Parathyroid adenoma (tissue), 2 donors: Measurements from ENCODE around the gene UMAD1.

Source experiments
- H2AFZ ChIP-seq: fragments of 300-600 bp; sonication (generic); one replicate; pipeline ENCODE4 v1.7.0; 2017; ENCODE audit warnings: antibody characterized with exemption, mild to moderate bottlenecking
- H3K27ac ChIP-seq: fragments of 300-600 bp; sonication (generic); one replicate; pipeline ENCODE4 v1.7.0; 2017
- H3K27me3 ChIP-seq: fragments of 300-600 bp; sonication (generic); one replicate; pipeline ENCODE4 v1.7.0; 2017; ENCODE audit warnings: low read length; ENCODE audit not compliant: control insufficient read depth, insufficient read depth
- H3K36me3 ChIP-seq: fragments of 300-600 bp; sonication (generic); one replicate; pipeline ENCODE4 v1.7.0; 2017; ENCODE audit warnings: low read length; ENCODE audit not compliant: control insufficient read depth, insufficient read depth
- H3K4me1 ChIP-seq: fragments of 300-600 bp; sonication (generic); one replicate; pipeline ENCODE4 v1.7.0; 2017; ENCODE audit warnings: control low read depth
- H3K4me2 ChIP-seq: fragments of 300-600 bp; sonication (generic); one replicate; pipeline ENCODE4 v1.7.0; 2017; ENCODE audit warnings: low read length
- H3K4me3 ChIP-seq: fragments of 300-600 bp; sonication (generic); one replicate; pipeline ENCODE4 v1.7.0; 2017; ENCODE audit warnings: low read depth, low read length
- H3K79me2 ChIP-seq: fragments of 300-600 bp; sonication (generic); one replicate; pipeline ENCODE4 v1.7.0; 2017; ENCODE audit warnings: control low read depth
- H3K9ac ChIP-seq: fragments of 300-600 bp; sonication (generic); one replicate; pipeline ENCODE4 v1.7.0; 2017; ENCODE audit warnings: mild to moderate bottlenecking
- H3K9me3 ChIP-seq: fragments of 300-600 bp; sonication (generic); one replicate; pipeline ENCODE4 v1.7.0; 2017; ENCODE audit warnings: low read length; ENCODE audit not compliant: control insufficient read depth
- TF ChIP-seq, protein P1 (sequence below): fragments of 300-600 bp; sonication (generic); IDR thresholded peaks from one replicate; pipeline ENCODE4 v1.7.0; 2017; ENCODE audit warnings: antibody characterized with exemption, mild to moderate bottlenecking
- donor health status: primary hyperparathyroidism.

UMAD1 gene

DNA sequence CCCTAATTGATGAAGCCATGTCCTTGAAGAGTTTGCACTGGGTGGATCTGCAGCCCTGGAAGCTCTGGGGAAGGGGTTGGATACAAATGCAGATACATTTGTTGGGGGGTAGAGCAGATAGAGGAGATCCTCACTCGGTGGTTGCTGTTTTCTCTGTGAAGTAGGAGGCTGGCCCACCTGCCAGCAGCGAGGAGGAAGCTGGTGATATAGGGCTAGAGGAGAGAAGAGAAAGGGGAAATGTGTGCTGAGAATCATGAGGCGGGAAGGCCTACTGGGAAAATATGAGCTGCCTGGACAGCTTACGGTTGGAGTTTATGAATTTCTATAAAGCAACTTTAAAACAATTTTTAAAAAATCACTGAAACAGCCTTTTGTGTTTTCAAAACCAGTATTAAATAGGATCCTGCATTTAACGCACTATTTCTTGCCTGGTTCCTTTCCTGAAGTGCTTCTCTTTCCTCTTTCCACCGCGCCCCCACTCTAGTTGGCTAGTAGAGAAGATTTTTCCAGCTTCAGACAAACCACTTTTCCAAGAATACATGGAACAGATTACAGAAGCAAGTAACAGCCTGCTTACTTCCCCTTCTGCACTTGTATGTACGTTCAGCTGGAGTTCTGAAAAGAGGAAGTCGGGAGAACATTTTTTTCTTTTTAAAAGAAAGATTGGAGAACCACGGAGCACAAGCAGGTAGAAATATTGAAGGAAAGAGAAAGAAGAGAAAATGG lies 227.5 kb downstream of the UMAD1 start:
- H3K4me1 ChIP-seq, result no peaks in the 10 kb centered on the region
- H3K9me3 ChIP-seq, result no peaks in the 10 kb centered on the region
- TF ChIP-seq, protein P1, sequence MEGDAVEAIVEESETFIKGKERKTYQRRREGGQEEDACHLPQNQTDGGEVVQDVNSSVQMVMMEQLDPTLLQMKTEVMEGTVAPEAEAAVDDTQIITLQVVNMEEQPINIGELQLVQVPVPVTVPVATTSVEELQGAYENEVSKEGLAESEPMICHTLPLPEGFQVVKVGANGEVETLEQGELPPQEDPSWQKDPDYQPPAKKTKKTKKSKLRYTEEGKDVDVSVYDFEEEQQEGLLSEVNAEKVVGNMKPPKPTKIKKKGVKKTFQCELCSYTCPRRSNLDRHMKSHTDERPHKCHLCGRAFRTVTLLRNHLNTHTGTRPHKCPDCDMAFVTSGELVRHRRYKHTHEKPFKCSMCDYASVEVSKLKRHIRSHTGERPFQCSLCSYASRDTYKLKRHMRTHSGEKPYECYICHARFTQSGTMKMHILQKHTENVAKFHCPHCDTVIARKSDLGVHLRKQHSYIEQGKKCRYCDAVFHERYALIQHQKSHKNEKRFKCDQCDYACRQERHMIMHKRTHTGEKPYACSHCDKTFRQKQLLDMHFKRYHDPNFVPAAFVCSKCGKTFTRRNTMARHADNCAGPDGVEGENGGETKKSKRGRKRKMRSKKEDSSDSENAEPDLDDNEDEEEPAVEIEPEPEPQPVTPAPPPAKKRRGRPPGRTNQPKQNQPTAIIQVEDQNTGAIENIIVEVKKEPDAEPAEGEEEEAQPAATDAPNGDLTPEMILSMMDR, result no peak
- no peaks in the 10 kb centered on the region for H3K36me3 ChIP-seq
- no peak overlapping the region for H3K27ac ChIP-seq
- H3K4me3 ChIP-seq, result no peak overlapping the region
- no peak overlapping the region for H3K4me2 ChIP-seq
- H3K9ac ChIP-seq, result no peak overlapping the region
- no peaks in the 10 kb centered on the region for H3K27me3 ChIP-seq
- H2AFZ ChIP-seq, result no peak overlapping the region
- no peaks in the 10 kb centered on the region for H3K79me2 ChIP-seq

DNA sequence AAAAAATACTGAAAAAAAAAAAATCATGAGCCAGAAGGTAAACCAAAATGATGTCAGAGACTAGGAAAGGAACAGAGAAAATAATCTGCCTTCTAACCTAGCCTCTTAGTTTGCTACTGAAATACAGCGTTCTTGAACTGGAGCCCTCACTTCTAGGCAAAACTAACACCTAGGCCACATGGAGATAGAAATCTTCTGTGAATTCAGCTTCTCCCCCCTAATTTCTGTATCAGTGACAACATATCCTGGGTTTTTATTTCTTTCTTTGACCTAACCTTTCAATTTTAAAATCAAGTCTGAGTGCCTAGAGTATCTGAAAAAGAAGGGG lies 228.0 kb downstream of the UMAD1 start:
- Histone ChIP-seq H3K4me1 (no peaks in the 10 kb centered on the region), H3K4me2 (no peak overlapping the region), H3K27ac (no peak overlapping the region), H3K79me2 (no peaks in the 10 kb centered on the region), H3K36me3 (no peaks in the 10 kb centered on the region), H3K9me3 (no peaks in the 10 kb centered on the region), H3K27me3 (no peaks in the 10 kb centered on the region), H2AFZ (no peak overlapping the region), H3K4me3 (no peak overlapping the region), H3K9ac (no peak overlapping the region)
- TF ChIP-seq, protein P1, result no peak

DNA sequence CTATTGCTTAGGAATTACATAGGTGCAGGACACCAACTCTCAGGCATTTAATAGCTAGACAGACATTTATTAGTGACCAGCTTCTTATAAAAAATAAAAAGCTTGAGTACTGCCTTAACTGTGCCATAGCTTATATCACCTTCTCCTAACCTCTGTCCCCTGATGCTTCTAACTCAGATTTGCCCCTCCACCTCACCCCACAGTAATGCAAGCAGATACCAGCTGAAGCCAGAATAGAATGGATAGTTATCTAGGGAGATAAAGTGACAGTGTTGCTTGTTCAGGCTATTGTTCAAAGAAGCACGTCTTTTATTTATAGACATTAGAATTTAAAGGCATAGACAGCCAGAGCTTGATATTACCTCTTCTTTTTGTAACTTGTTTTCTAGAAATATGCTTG lies 228.5 kb downstream of the UMAD1 start:
- TF ChIP-seq, protein P1, result no peak
- H3K9ac ChIP-seq, result no peak overlapping the region
- H2AFZ ChIP-seq, result no peak overlapping the region
- H3K79me2 ChIP-seq, result no peaks in the 10 kb centered on the region
- no peaks in the 10 kb centered on the region for H3K9me3 ChIP-seq
- no peaks in the 10 kb centered on the region for H3K36me3 ChIP-seq
- H3K27me3 ChIP-seq, result no peaks in the 10 kb centered on the region
- H3K27ac ChIP-seq, result no peak overlapping the region
- no peak overlapping the region for H3K4me3 ChIP-seq
- H3K4me2 ChIP-seq, result no peak overlapping the region
- no peaks in the 10 kb centered on the region for H3K4me1 ChIP-seq

DNA sequence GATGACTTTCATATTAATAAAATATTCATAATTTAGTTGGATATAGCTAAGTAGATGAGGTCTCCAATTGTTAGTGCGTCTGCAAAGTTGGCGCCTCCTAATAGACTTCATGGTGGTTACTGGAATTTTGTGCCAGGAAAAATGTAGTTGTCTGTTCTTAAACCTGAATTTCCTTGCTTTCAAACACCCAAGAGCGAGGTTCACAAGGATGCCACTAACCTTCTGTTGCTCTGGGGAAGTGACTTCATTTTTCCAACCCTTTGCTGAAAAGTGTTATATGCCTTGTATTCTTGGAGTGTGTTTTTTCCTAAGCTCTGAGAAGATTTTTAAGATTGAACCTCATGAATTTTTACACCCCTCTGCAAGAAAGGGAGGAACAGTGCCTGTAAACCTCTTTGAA lies 229.1 kb downstream of the UMAD1 start:
- Histone ChIP-seq H3K4me3 (no peak overlapping the region), H3K4me2 (no peak overlapping the region), H3K27me3 (no peaks in the 10 kb centered on the region), H3K27ac (no peak overlapping the region), H3K4me1 (no peaks in the 10 kb centered on the region), H3K9me3 (no peaks in the 10 kb centered on the region), H3K36me3 (no peaks in the 10 kb centered on the region), H3K79me2 (no peaks in the 10 kb centered on the region), H3K9ac (no peak overlapping the region), H2AFZ (no peak overlapping the region)
- TF ChIP-seq, protein P1, result no peak

DNA sequence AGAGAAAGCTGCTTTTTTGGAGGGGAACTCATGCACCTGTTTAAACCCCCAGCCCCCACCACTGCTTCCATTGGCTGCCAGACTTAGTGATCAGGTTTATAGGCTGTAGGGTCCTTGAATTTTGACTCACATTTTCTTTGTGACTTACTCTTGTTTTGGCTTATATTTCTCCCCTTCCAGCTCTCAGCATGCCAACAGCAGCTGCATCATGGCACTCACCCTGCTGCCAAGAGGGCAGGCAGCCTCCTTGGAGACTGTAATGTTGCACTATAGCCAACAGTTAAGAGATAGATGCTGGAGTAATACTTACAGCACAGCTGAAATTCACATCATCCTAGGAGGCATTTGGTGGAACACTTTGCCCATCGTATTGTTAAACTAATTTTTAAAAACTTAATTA lies 230.0 kb downstream of the UMAD1 start:
- Histone ChIP-seq H3K36me3 (no peaks in the 10 kb centered on the region), H3K9ac (no peak overlapping the region), H3K27ac (no peak overlapping the region), H3K4me2 (no peak overlapping the region), H3K9me3 (no peaks in the 10 kb centered on the region), H2AFZ (no peak overlapping the region), H3K4me3 (no peak overlapping the region), H3K79me2 (no peaks in the 10 kb centered on the region), H3K4me1 (no peaks in the 10 kb centered on the region), H3K27me3 (no peaks in the 10 kb centered on the region)
- TF ChIP-seq, protein P1, result no peak
